ENCODE results near the gene DDX25. TPM values are rescaled to one million over a fixed set of nuclear protein-coding genes. Genes with fewer than 3 reads are reported as not detected.

Gene DDX25
- total and polyA plus RNA-seq, 10 of the 15 experiments (the other 5 are each of a cell fraction or from before 2014, with no cell fraction given) = 0.05 TPM; not detected in 9

Other genes with a start within 250 kb of the DDX25 start
Only the 7 nearest of the 9 such genes appear.
- gene PATE1, start 158.2 kb upstream of the DDX25 start, total RNA-seq (2014; rRNA removed) = not detected in 2 replicates
- gene PATE1, start 158.2 kb upstream of the DDX25 start, total RNA-seq (2014; rRNA removed; fragmentation: Illumina TruSeq; extraction: Trizol) = not detected in 2 replicates
- gene PATE1, start 158.2 kb upstream of the DDX25 start, total RNA-seq (2021) = not detected in 2 replicates
- not detected in 2 replicates for gene PATE1, start 158.2 kb upstream of the DDX25 start, polyA plus RNA-seq (2011; rRNA removed)
- not detected in 2 replicates for gene PATE1, start 158.2 kb upstream of the DDX25 start, polyA plus RNA-seq (2014; fragmentation: Illumina TruSeq; extraction: Trizol)
- not detected for gene PATE1, start 158.2 kb upstream of the DDX25 start, polyA plus RNA-seq (2014; fragmentation: Nextera tagmentation; extraction: Ambion mirVana)
- gene PATE1, start 158.2 kb upstream of the DDX25 start, polyA plus RNA-seq (2014; rRNA removed) = not detected in 2 replicates
- gene PATE1, start 158.2 kb upstream of the DDX25 start, polyA plus RNA-seq (2016; fragmentation: Nextera tagmentation; extraction: Ambion mirVana) = not detected
- not detected in 2 replicates for gene PATE2, start 125.7 kb upstream of the DDX25 start, total RNA-seq (2014; rRNA removed)
- 0.09 TPM in 1 of 2 replicates, not detected in the other for gene PATE2, start 125.7 kb upstream of the DDX25 start, total RNA-seq (2014; rRNA removed; fragmentation: Illumina TruSeq; extraction: Trizol)
- not detected in 2 replicates for gene PATE2, start 125.7 kb upstream of the DDX25 start, total RNA-seq (2021)
- gene PATE2, start 125.7 kb upstream of the DDX25 start, polyA plus RNA-seq (2011; rRNA removed) = 0.04 TPM in 1 of 2 replicates, not detected in the other
- 0.09 TPM in 1 of 2 replicates, not detected in the other for gene PATE2, start 125.7 kb upstream of the DDX25 start, polyA plus RNA-seq (2014; fragmentation: Illumina TruSeq; extraction: Trizol)
- gene PATE2, start 125.7 kb upstream of the DDX25 start, polyA plus RNA-seq (2014; fragmentation: Nextera tagmentation; extraction: Ambion mirVana) = not detected
- not detected in 2 replicates for gene PATE2, start 125.7 kb upstream of the DDX25 start, polyA plus RNA-seq (2014; rRNA removed)
- not detected for gene PATE2, start 125.7 kb upstream of the DDX25 start, polyA plus RNA-seq (2016; fragmentation: Nextera tagmentation; extraction: Ambion mirVana)
- not detected in 2 replicates for gene PATE3, start 116.4 kb upstream of the DDX25 start, total RNA-seq (2014; rRNA removed)
- gene PATE3, start 116.4 kb upstream of the DDX25 start, total RNA-seq (2014; rRNA removed; fragmentation: Illumina TruSeq; extraction: Trizol) = not detected in 2 replicates
- gene PATE3, start 116.4 kb upstream of the DDX25 start, total RNA-seq (2021) = not detected in 2 replicates
- not detected in 2 replicates for gene PATE3, start 116.4 kb upstream of the DDX25 start, polyA plus RNA-seq (2011; rRNA removed)
- not detected in 2 replicates for gene PATE3, start 116.4 kb upstream of the DDX25 start, polyA plus RNA-seq (2014; fragmentation: Illumina TruSeq; extraction: Trizol)
- not detected for gene PATE3, start 116.4 kb upstream of the DDX25 start, polyA plus RNA-seq (2014; fragmentation: Nextera tagmentation; extraction: Ambion mirVana)
- gene PATE3, start 116.4 kb upstream of the DDX25 start, polyA plus RNA-seq (2014; rRNA removed) = not detected in 2 replicates
- not detected for gene PATE3, start 116.4 kb upstream of the DDX25 start, polyA plus RNA-seq (2016; fragmentation: Nextera tagmentation; extraction: Ambion mirVana)
- not detected in 2 replicates for gene PATE4, start 71.2 kb upstream of the DDX25 start, total RNA-seq (2014; rRNA removed)
- not detected in 2 replicates for gene PATE4, start 71.2 kb upstream of the DDX25 start, total RNA-seq (2014; rRNA removed; fragmentation: Illumina TruSeq; extraction: Trizol)
- gene PATE4, start 71.2 kb upstream of the DDX25 start, total RNA-seq (2021) = not detected in 2 replicates
- not detected in 2 replicates for gene PATE4, start 71.2 kb upstream of the DDX25 start, polyA plus RNA-seq (2011; rRNA removed)
- not detected in 2 replicates for gene PATE4, start 71.2 kb upstream of the DDX25 start, polyA plus RNA-seq (2014; fragmentation: Illumina TruSeq; extraction: Trizol)
- gene PATE4, start 71.2 kb upstream of the DDX25 start, polyA plus RNA-seq (2014; fragmentation: Nextera tagmentation; extraction: Ambion mirVana) = not detected
- not detected in 2 replicates for gene PATE4, start 71.2 kb upstream of the DDX25 start, polyA plus RNA-seq (2014; rRNA removed)
- under 1 TPM in 1 of 2 experiments, not detected in 1; 0.17 TPM for gene PATE4, start 71.2 kb upstream of the DDX25 start, polyA plus RNA-seq (2016; fragmentation: Nextera tagmentation; extraction: Ambion mirVana)
- 11.9 and 13.5 TPM in 2 replicates for gene HYLS1, start 16.8 kb upstream of the DDX25 start, total RNA-seq (2014; rRNA removed)
- gene HYLS1, start 16.8 kb upstream of the DDX25 start, total RNA-seq (2014; rRNA removed; fragmentation: Illumina TruSeq; extraction: Trizol) = 17.6 and 18.6 TPM in 2 replicates
- gene HYLS1, start 16.8 kb upstream of the DDX25 start, total RNA-seq (2021) = 11.7 and 11.9 TPM in 2 replicates
- 14.8 and 21.1 TPM in 2 replicates for gene HYLS1, start 16.8 kb upstream of the DDX25 start, polyA plus RNA-seq (2011; rRNA removed)
- 18.8 and 20.4 TPM in 2 replicates for gene HYLS1, start 16.8 kb upstream of the DDX25 start, polyA plus RNA-seq (2014; fragmentation: Illumina TruSeq; extraction: Trizol)
- 10 to 100 TPM; 16.7 to 35.1 TPM for gene HYLS1, start 16.8 kb upstream of the DDX25 start, polyA plus RNA-seq (2014; fragmentation: Nextera tagmentation; extraction: Ambion mirVana)
- 11.2 and 13.3 TPM in 2 replicates for gene HYLS1, start 16.8 kb upstream of the DDX25 start, polyA plus RNA-seq (2014; rRNA removed)
- 10 to 100 TPM; 18.7 to 21.7 TPM for gene HYLS1, start 16.8 kb upstream of the DDX25 start, polyA plus RNA-seq (2016; fragmentation: Nextera tagmentation; extraction: Ambion mirVana)
- 11.2 and 12.3 TPM in 2 replicates for gene PUS3, start 1.3 kb upstream of the DDX25 start, total RNA-seq (2014; rRNA removed)
- 18.5 and 22.4 TPM in 2 replicates for gene PUS3, start 1.3 kb upstream of the DDX25 start, total RNA-seq (2014; rRNA removed; fragmentation: Illumina TruSeq; extraction: Trizol)
- gene PUS3, start 1.3 kb upstream of the DDX25 start, total RNA-seq (2021) = 11.9 and 12.1 TPM in 2 replicates
- gene PUS3, start 1.3 kb upstream of the DDX25 start, polyA plus RNA-seq (2011; rRNA removed) = 10.9 and 15.9 TPM in 2 replicates
- gene PUS3, start 1.3 kb upstream of the DDX25 start, polyA plus RNA-seq (2014; fragmentation: Illumina TruSeq; extraction: Trizol) = 21.2 and 24.7 TPM in 2 replicates
- 10 to 100 TPM; 19.2 to 20.3 TPM for gene PUS3, start 1.3 kb upstream of the DDX25 start, polyA plus RNA-seq (2014; fragmentation: Nextera tagmentation; extraction: Ambion mirVana)
- gene PUS3, start 1.3 kb upstream of the DDX25 start, polyA plus RNA-seq (2014; rRNA removed) = 9.6 and 11.3 TPM in 2 replicates
- gene PUS3, start 1.3 kb upstream of the DDX25 start, polyA plus RNA-seq (2016; fragmentation: Nextera tagmentation; extraction: Ambion mirVana) = 10 to 100 TPM; 13.3 to 15.2 TPM
- not detected in 2 replicates for gene VSIG10L2, start 41.5 kb downstream of the DDX25 start, total RNA-seq (2014; rRNA removed)
- gene VSIG10L2, start 41.5 kb downstream of the DDX25 start, total RNA-seq (2014; rRNA removed; fragmentation: Illumina TruSeq; extraction: Trizol) = not detected in 2 replicates
- gene VSIG10L2, start 41.5 kb downstream of the DDX25 start, total RNA-seq (2021) = not detected in 2 replicates
- gene VSIG10L2, start 41.5 kb downstream of the DDX25 start, polyA plus RNA-seq (2011; rRNA removed) = not detected in 2 replicates
- not detected in 2 replicates for gene VSIG10L2, start 41.5 kb downstream of the DDX25 start, polyA plus RNA-seq (2014; fragmentation: Illumina TruSeq; extraction: Trizol)
- gene VSIG10L2, start 41.5 kb downstream of the DDX25 start, polyA plus RNA-seq (2014; fragmentation: Nextera tagmentation; extraction: Ambion mirVana) = under 1 TPM in 1 of 2 experiments, not detected in 1; 0.02 TPM
- not detected in 2 replicates for gene VSIG10L2, start 41.5 kb downstream of the DDX25 start, polyA plus RNA-seq (2014; rRNA removed)
- not detected for gene VSIG10L2, start 41.5 kb downstream of the DDX25 start, polyA plus RNA-seq (2016; fragmentation: Nextera tagmentation; extraction: Ambion mirVana)

Measured in GM12878 (cell line).